Ovary (tissue), 9 donors: ENCODE measurements around the gene CENPN. TPM values are rescaled to one million over a fixed set of nuclear protein-coding genes. Genes with fewer than 3 reads are reported as not detected.

Experiments
- DNase-seq, 5 donors: peaks; one replicate each; pipeline ENCODE4 v3.0.0-alpha.2; 2019 to 2020
- H3K27ac ChIP-seq, 2 donors: fragments of 200-600 bp; one replicate each; pipeline versions ENCODE4 v1.5.1 to v1.8.0; 2019 to 2022
- H3K27me3 ChIP-seq: fragments of 200-600 bp; one replicate; pipeline ENCODE4 v1.8.0; 2022
- H3K36me3 ChIP-seq: fragments of 200-600 bp; sonication (generic); one replicate; pipeline ENCODE4 v1.5.1; 2019
- H3K4me1 ChIP-seq: one replicate; pipeline ENCODE4 v1.8.1; 2013; ENCODE audit warnings: mild to moderate bottlenecking, moderate library complexity; ENCODE audit not compliant: insufficient read depth
- H3K4me3 ChIP-seq: fragments of 200-600 bp; sonication (generic); one replicate; pipeline ENCODE4 v1.5.1; 2017
- H3K9me3 ChIP-seq, 2 donors: fragments of 200-600 bp in 1 of 2; sonication (generic) in 1 of 2; one replicate each; pipeline versions ENCODE4 v1.5.1 to v1.8.1; 2013 to 2019; ENCODE audit warnings: mild to moderate bottlenecking in 1 of 2, moderate library complexity in 1 of 2
- EP300 ChIP-seq: sonication (generic); formaldehyde crosslinking; IDR thresholded peaks from one replicate; pipeline ENCODE4 v1.6.1; 2017; ENCODE audit warnings: antibody characterized with exemption
- POLR2A ChIP-seq: fragments of 450-650 bp; IDR thresholded peaks from one replicate; pipeline ENCODE4 v1.6.1; 2017; ENCODE audit warnings: antibody characterized with exemption, mild to moderate bottlenecking, moderate library complexity
- WGBS, 3 donors: extraction: QIAGEN DNeasy Blood & Tissue Kit in 1 of 3; methylation state at CpG; one replicate each; pipeline versions ENCODE4 v1.1.5 to v1.1.7; 2013 to 2017; 5-methylcytosine and 5-hydroxymethylcytosine counted together
- intact Hi-C, 4 donors: fragments of 100-400 bp; cut with DNase I; formaldehyde crosslinking; loops; one replicate each; pipeline versions ENCODE4 v1.11.0 to v1.15.1; 2022 to 2023
- polyA plus RNA-seq, 2 donors: library from polyadenylated mRNA; stranded (reverse); fragments of 200-250 nt in 1 of 2; fragments of 350-450 nt in 1 of 2; fragmentation: Illumina TruSeq in 1 of 2; extraction: RNeasy Lipid Tissue Mini Kit (QIAGEN cat#74804) in 1 of 2; gene quantifications; one replicate each; pipeline ENCODE4 v1.2.3, GENCODE V29; 2013 to 2014
- total RNA-seq, 7 donors: library from RNA; depleted of rRNA in 2 of 7; stranded (reverse); fragments of >200 nt in 2 of 7; fragmentation: NEBNext Ultra II Directional in 3 of 7; extraction: Animal tissue kit (Norgen Biotek cat#: 25700) in 3 of 7; gene quantifications; one replicate each; pipeline versions ENCODE4 v1.1.0 to v1.2.4, GENCODE V29; 2016 to 2023
- TF ChIP-seq, protein P1 (sequence below), 3 donors: fragments of 450-650 bp in 2 of 3; fragments of 200-600 bp in 1 of 3; IDR thresholded peaks; one replicate each; pipeline versions ENCODE4 v1.5.1 to v1.8.0; 2016 to 2022; ENCODE audit warnings: antibody characterized with exemption in 3 of 3, mild to moderate bottlenecking in 1 of 3
- donor health status: DM: no; HTN: no; CAD: no; lungs with moderate emphysema.
- donor health status: DM: no; HTN: no; CAD: no.
- donor health status: Bipolar disorder and iron deficiency.
- donor health status: DM: yes; HTN: yes; CAD: no.
- donor health status: DM: no; HTN: no; CAD: no.
- donor health status: DM: yes; HTN: yes; CAD: no.

The CENPN gene
- total and polyA plus RNA-seq, 9 donors: 1.4 to 8.2 (median 2.8) TPM

DNA sequence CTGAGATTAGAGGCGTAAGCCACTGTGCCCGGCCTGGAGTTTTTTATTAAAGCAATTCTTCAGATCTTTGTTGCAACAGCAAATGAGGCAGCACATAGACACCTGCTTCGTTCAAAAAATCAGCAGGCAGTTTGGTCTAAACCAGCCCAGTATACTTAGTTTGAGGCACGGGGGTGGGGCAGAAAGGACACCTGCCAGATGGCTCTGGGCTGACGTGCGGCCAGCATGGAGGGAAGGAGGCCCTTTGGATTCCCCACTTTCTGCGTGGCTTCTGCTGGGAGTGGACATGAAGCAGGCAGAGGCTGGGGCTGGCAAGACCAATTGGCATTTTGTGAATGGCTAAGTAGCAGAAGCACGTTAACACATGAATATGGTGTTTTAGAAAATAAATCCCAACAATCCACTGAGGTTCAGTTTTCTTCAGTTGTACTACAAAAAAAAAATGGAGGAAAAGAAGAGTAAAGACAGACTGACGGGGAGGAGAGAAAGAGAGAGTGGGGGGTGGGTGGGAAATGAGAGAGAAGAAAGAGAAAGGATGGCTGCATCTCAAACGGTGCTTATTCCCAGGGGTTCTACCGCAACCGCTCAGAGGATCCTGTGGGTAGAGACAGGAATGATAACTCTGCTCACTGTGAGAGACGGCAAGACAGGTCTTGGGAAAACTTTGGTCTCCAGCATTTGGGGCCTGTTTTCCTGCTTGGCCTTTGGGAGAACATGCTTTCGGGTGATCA, 53.7 kb downstream of the CENPN start:
- H3K27me3 ChIP-seq: no peaks in the 10 kb centered on the region
- no peak for DNase-seq
- 86 to 88% (median 88%) methylated on average over 14 of the region's 14 CpGs for WGBS, 3 donors
- no peaks in the 10 kb centered on the region for H3K36me3 ChIP-seq
- intact Hi-C loops: no loop called here
- TF ChIP-seq EP300: no peak
- TF ChIP-seq, protein P1, sequence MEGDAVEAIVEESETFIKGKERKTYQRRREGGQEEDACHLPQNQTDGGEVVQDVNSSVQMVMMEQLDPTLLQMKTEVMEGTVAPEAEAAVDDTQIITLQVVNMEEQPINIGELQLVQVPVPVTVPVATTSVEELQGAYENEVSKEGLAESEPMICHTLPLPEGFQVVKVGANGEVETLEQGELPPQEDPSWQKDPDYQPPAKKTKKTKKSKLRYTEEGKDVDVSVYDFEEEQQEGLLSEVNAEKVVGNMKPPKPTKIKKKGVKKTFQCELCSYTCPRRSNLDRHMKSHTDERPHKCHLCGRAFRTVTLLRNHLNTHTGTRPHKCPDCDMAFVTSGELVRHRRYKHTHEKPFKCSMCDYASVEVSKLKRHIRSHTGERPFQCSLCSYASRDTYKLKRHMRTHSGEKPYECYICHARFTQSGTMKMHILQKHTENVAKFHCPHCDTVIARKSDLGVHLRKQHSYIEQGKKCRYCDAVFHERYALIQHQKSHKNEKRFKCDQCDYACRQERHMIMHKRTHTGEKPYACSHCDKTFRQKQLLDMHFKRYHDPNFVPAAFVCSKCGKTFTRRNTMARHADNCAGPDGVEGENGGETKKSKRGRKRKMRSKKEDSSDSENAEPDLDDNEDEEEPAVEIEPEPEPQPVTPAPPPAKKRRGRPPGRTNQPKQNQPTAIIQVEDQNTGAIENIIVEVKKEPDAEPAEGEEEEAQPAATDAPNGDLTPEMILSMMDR (IDR thresholded peaks at IDR 0.05): no peak
- no peak for TF ChIP-seq POLR2A
- H3K4me1 ChIP-seq: no peaks in the 10 kb centered on the region
- no peak overlapping the region for H3K27ac ChIP-seq
- no peaks in the 10 kb centered on the region for H3K9me3 ChIP-seq
- H3K4me3 ChIP-seq: no peak overlapping the region

DNA sequence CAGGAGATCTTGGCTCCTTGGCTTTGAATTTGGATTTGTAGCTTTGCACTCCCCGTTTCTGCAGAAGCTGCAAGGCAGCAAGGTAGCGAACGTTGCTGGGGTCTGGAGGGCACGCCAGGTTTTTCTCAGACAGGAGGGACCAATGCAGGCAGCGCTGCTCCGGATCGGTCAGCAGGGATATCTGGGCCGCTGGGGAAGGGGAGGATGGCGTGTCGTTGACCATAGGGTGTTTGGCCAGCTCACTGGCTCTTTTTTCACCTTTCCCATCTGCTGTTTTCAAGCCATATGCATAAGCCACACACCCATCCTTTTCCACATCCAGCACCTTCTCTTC, 54.3 kb downstream of the CENPN start:
- DNase-seq: no peak
- no peaks in the 10 kb centered on the region for H3K36me3 ChIP-seq
- WGBS, 3 donors: 70 to 82% (median 76%) methylated on average over 10 of the region's 10 CpGs
- no peaks in the 10 kb centered on the region for H3K27me3 ChIP-seq
- no peaks in the 10 kb centered on the region for H3K4me1 ChIP-seq
- TF ChIP-seq POLR2A: no peak
- no peak for TF ChIP-seq EP300
- TF ChIP-seq, protein P1 (IDR thresholded peaks at IDR 0.05): no peak
- H3K27ac ChIP-seq: no peak overlapping the region
- H3K9me3 ChIP-seq: no peaks in the 10 kb centered on the region
- no peak overlapping the region for H3K4me3 ChIP-seq
- intact Hi-C loops: no loop called here

DNA sequence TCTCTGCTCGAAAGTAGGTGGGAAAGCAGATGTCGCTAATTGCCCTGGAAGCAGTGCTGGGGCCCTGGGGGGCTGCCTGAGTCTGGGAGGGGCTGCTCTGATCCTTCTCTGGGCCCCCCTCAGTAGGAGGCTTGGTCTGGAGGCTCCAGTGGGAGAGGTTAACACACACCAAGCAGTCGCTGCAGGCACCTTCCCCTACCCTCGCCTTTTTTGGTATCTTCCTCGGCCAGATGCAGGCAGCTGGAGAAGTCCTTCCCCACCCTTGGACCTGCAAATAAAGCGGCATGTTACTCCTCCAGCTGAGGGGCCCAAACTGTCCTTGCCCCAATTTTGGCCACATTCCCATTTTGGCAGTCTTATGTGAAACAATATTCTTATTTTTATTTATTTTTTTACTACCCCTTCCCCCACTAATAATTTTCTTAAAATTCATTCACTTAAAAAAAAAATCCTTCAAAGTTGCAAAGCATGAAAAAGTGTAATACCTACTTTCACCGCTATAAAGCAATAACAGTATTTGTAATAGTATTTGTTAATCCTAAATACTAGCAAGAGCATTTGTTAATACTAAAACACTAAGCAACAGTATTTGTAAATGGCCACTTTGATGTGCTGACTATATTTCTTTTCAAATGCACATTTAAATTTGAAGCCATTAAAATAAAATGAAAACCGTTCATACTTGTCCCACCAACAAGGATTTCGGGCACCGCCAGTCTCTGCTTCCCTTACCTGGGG, 55.0 kb downstream of the CENPN start:
- Histone ChIP-seq H3K27ac (no peak overlapping the region), H3K4me3 (no peak overlapping the region), H3K9me3 (no peaks in the 10 kb centered on the region), H3K36me3 (no peaks in the 10 kb centered on the region), H3K4me1 (no peaks in the 10 kb centered on the region), H3K27me3 (no peaks in the 10 kb centered on the region)
- no peak for TF ChIP-seq POLR2A
- intact Hi-C loops: no loop called here
- 53 to 69% (median 59%) methylated on average over 10 of the region's 10 CpGs for WGBS, 3 donors
- DNase-seq: no peak

DNA sequence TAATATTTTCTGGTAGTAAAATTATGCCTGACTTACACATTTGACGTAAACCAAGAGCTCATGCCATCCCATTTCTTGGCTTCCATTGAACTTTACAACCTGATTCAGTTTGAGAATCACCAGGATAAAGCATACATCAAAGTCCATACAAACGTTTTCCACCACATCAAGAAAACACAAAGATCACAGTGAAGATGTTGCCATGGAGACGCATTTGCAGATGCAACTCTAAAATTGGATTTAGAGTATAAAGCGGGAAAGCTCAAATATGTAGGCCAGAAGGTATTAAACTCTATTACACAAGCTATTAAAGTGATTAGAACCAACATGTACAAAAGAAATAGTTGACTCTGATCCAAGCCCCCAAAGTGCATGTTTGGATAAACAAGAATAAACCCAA, 59.7 kb downstream of the CENPN start:
- no peaks in the 10 kb centered on the region for H3K9me3 ChIP-seq
- DNase-seq: no peak
- 69 to 73% (median 71%) methylated on average over 4 of the region's 4 CpGs for WGBS, 3 donors
- H3K36me3 ChIP-seq: no peaks in the 10 kb centered on the region
- H3K27me3 ChIP-seq: no peaks in the 10 kb centered on the region
- H3K27ac ChIP-seq: no peak overlapping the region
- TF ChIP-seq, protein P1 (IDR thresholded peaks at IDR 0.05): no peak
- TF ChIP-seq EP300 (no peak), POLR2A (no peak)
- intact Hi-C loops: no loop called here
- H3K4me3 ChIP-seq: no peak overlapping the region
- H3K4me1 ChIP-seq: no peaks in the 10 kb centered on the region

DNA sequence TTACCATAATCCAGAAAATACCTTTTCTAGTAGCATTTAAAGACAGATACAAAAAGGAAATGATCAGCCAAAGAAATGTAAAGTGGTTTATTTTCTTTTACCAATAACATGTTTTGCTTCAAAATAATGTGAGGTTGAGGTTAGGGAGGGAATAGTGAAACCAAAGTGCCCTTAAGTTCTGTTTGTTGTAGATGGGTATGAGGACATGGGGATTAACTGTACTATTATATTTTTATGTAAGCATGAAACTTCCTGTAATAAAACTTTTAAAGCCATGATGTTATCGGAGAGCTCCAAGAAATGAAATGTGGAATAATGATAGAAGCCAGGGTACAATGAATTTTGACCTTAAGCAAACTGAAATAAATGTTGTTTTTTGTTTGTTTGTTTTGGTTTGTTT, 60.2 kb downstream of the CENPN start:
- no peak overlapping the region for H3K4me3 ChIP-seq
- H3K36me3 ChIP-seq: no peaks in the 10 kb centered on the region
- H3K27ac ChIP-seq: no peak overlapping the region
- no peak for DNase-seq
- H3K9me3 ChIP-seq: no peaks in the 10 kb centered on the region
- no peak for TF ChIP-seq EP300
- no peak for TF ChIP-seq POLR2A
- TF ChIP-seq, protein P1 (IDR thresholded peaks at IDR 0.05): no peak
- intact Hi-C loops: no loop called here
- H3K27me3 ChIP-seq: no peaks in the 10 kb centered on the region
- no peaks in the 10 kb centered on the region for H3K4me1 ChIP-seq
- 66 to 81% (median 75%) methylated on average over 1 of the region's 1 CpG for WGBS, 3 donors
